CD4-positive, alpha-beta T cell treated with Interleukin-17A for 4 hours (primary cell): ENCODE results near the gene DGCR6.
"Not testable (repeated sequence)": the region's sequence is repeated elsewhere in the genome, so short reads cannot be mapped to it uniquely, and the experiment has no call there.

Experiments used
- DNase-seq: peaks from one replicate; pipeline ENCODE4 v3.0.0-alpha.2; 2020; ENCODE audit warnings: mixed read lengths

The DGCR6 gene

DNA sequence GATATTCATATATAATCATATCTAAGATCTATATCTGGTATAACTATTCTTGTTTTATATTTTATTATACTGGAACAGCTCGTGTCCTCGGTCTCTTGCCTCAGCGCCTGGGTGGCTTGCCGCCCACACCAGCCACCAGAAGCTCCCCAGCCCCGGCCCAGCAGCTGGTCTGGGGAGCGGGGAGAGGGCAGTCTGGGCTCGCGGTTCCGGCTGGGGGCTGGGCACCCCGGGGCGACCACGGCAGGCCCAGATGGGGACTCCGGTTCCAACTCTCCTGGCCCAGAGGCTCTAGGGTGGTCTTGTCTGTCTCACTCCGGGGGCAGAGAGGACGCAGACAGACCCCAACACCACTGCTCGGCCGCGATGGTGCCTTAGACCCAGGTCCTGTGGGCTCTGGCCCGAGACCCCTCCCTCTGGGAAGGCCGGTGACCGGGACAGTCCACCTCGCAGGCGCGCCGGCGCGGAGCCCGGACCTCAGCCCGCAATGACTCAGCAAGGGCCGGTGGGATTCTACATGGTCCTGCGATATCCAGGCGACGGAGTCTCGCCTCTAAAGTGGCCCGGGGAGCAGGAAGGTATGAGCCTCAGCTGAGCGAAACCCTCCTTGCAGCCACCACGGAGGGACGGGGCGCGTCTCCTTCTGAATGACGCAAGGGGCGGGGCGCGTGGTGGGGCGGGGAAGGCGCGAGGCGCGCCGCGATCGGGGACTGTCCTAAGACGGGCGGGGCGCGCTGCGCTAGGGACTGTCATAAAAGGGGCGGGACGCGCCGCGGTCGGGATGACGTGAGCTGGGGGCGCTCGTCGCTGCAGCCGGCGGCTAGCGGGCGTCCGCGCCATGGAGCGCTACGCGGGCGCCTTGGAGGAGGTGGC lies at the start of gene DGCR6:
TSS of gene DGCR6 (plus strand) at position 781 of the 870 bp plus-strand sequence. CDS start at position 836, 55 bp downstream.
- DNase-seq, result no peak

DNA sequence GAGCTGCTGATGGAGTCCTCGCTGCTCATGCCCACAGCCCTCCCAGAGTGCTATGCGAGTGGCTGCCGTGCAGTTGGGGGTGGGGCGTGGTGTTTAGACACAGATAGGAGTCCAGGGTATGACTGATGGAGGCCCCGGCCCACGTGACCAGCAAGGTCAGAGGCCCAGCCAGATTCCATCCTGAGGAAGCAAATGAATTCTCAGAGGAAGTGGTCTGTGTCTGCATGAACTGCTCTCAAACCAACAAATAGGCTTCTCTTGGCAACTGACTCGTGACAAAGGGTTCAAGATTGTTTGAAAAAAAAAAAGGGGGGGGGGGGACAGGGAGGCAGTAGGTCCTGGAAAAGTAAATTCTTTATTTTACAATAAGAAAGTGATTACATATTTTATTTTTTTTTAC lies 46.8 kb upstream of the DGCR6 start:
- not testable (repeated sequence) for DNase-seq

DNA sequence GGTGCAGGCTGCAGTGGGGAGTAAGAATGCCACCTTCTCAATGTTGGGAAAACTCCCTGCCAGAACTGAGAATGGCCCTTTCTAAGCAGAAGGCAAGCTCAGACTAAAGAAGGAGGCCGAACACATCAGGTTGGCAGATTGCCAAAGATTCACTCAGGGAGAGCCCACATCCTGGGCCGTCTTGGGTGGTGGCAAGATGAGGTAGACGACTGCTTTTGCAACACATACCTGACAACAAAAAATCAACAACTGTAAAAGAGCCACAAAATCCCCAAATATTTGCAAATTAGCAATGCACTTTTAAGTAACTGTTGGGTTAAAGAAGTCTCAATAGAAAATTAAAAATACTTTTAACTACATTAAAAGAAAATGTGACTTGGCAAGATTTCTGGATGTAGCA lies 24.9 kb upstream of the DGCR6 start:
- peak; percentile 31 for DNase-seq

DNA sequence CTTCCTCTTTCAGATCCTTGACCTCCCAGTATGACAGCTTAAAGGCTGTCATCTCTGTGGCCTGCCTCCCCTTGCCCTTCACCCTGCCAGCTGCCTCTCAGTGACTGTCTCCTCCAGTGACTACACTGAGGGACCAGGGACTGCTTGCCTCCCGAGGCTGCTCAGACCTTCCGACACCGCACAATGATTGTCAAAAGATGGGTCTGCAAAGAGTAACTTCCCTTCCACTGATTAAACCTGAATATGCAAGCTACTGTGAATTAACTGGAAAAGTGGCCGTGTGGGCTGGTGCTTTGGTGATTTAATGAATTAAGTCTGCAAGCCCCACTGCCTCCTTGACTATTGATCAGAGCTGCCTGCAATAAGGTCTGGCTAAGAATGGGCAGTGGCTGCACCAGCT lies 21.7 kb upstream of the DGCR6 start:
- DNase-seq, result not testable (repeated sequence)

DNA sequence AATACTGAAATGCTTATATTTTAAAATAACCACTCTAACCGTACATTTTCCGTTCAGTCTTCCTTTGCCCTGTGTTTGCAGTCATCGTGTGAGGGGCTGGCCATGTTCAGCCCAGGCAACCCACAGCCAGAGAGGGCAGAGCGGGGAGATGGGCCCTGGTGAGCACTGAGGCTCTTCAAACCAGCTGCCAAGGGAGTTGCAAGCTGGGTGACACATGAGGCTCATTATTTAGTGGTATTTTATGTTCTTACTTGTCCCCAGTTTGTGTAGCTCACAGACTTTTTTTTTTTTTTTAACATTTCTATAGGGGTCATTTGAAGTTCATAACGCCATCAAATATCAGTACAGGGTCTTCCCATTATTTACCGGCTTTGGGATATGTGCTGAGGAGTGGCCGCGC lies 18.0 kb upstream of the DGCR6 start:
- no peak for DNase-seq

DNA sequence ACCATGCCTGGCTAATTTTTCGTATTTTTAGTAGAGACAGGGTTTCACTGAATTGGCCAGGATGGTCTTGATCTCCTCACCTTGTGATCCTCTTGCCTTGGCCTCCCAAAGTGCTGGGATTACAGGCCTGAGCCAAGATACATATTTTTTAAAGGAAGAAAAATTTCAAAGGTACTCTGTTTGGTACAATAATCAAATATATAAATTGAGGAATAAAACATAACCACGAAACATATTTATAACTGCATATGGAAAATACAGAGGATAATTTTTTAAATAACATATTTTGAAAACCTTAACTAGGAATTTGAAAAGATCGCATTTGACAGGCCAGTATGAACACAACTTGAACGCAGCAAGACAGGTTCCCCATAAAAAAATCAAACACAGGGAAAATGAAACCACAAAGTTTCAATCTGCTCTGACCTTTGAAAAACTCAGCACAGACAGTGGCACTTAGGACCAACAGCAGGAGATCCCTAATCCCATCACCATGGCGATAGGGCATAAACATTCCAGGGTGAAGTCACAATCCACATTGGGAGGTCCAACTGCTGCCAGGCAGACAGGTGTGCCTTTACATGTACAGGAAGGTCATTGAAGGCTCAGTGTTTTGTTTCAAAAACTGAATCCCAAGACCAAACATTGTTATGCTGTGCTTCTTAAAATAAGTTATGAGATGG lies 15.5 kb upstream of the DGCR6 start:
- not testable (repeated sequence) for DNase-seq

DNA sequence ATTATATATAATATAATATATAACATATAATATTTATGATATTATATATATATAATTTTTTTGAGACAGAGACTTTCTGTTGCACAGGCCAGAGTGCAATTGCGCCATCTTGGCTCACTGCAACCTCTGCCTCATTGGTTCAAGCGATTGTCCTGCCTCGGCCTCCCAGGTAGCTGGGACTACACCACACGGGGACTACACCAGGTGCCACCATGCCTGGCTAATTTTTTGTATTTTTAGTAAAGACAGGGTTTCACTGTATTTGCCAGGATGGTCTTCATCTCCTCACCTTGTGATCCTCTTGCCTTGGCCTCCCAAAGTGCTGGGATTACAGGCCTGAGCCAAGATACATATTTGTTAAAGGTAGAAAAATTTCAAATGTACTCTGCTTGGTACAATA lies 12.3 kb upstream of the DGCR6 start:
- DNase-seq, result not testable (repeated sequence)

DNA sequence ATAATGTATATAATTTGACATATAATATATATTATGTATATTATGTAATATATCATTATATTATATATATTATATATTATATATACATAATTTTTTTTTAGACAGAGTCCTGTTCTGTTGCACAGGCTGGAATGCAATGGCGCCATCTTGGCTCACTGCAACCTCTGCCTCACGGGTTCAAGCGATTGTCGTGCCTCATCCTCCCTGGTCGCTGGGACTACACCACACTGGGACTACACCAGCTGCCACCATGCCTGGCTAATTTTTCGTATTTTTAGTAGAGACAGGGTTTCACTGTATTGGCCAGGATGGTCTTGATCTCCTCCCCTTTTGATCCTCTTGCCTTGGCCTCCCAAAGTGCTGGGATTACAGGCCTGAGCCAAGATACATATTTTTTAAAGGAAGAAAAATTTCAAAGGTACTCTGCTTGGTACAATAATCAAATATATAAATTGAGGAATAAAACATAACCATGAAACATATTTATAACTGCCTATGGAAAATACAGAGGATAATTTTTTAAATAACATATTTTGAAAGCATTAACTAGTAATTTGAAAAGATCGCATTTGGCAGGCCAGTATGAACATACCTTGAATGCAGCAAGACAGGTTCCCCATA lies 10.0 kb upstream of the DGCR6 start:
- DNase-seq, result not testable (repeated sequence)

DNA sequence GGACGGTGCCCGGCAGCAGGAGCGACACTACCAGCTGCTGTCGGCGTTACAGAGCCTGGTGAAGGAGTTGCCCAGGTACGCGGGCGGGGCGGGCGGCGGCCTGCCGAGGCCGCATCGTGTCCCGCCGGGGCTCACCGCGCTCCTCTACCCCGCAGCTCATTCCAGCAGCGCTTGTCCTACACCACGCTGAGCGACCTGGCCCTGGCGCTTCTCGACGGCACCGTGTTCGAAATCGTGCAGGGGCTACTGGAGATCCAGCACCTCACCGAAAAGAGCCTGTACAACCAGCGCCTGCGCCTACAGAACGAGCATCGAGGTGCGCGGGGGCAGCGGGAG lies 258 bp downstream of the DGCR6 start:
- DNase-seq, result not testable (repeated sequence)

DNA sequence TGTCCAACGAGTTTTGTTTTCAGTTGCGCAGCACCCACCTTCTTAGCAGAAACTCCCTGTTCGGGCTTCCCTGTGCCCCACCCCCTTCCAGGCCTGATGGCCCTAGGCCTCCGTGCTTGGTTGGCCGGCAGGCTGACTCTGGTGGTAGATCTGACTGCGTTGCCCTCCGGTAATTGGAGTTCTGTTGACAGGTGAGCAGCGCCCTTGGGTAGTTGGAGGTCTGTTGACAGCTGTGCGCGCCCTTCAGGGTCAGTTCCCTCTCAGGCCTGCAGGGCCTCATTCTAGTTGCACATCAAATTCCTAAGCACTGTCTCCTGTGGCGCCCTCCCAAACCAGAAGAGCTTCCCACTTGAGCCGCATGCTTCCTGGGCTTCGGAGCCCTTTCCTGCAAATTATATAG lies 776 bp downstream of the DGCR6 start:
- no peak for DNase-seq

DNA sequence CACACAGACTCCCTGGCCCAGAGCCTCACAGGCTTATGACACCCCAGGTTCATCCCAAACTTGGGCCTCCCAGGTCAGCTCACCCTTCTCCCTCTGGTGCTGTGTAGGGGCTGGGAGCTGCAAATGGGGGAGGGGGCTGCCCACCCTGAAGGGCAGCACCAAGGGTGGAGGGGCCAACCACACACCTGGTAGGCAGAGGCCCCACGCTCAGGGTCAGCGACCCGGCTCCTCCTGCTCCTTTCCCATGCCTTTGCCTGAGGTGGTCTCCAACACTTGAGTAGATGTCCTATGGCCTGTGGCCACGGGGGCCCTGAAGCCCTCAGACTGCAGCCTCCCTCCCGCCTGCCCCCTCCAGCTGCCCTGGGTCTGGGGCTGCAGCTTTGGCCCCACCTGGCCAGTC lies 3.4 kb downstream of the DGCR6 start:
- no peak for DNase-seq

DNA sequence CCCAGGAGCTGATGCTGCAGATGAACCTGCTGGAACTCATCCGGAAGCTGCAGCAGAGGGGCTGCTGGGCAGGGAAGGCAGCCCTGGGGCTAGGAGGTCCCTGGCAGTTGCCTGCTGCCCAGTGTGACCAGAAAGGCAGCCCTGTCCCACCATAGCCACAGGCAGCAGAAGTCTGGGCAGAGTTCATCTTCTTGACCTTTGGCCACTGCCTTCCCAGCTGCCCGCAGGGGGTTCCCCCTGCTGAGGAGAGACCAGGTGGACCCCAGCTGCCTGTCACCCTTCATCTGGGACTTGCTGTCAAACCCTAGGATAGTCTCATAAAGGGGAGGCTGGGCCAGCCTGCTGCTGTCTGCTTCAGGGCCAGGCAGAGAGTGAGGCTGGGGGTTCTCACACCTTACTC lies 5.4 kb downstream of the DGCR6 start:
- DNase-seq, result not testable (repeated sequence)

DNA sequence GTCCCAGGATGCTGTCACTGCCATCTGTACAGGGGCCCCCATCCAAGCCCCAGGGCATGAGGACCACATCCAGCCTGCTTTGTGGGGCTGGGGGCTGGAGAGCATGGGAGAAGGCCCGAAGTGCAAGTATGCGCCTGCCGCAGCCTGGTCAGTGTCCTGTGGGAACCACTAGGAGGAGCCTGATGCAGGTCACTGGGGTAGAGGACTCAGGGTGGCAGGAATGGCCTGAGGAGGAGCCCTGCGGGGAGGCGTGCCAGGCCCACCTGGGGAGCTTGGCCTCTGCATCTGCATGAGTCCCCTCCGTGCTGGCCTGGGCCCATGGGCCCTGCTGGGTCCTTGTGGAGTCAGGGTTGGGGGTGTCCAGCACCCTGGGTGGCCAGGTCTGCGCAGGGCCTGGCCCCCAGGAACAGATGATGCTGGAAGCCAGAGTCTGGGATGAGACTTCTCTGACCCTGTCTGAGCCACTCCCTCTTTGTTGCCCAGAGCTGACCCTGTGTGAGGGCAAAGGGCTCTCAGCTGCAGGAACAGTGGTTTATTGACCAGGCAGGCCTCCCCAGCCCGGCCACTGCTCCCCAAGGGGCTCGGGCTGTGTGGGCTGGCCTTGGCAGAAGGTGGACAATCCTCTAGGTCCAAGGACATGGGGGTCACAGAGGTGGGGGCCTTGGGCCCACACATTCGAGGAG lies 6.3 kb downstream of the DGCR6 start:
- DNase-seq, result not testable (repeated sequence)

DNA sequence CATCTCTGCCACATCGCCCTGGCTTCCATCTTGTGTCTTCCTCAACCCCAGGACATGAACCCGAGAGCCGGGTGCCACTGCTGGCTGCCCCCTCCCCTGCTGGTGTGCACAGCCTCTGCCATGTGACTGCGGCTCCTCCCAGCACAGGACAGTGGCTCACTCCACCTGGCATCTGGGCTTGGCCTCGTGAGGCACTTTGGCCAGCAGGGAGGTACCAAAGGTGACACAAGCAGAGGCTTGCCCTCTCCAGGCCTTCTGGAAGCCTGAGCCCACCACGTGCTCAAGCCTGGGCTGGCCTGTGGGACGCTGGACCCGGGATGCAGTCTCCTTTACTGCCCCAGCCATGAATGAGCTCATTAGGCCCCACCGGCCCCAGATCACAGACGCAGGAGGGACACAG lies 8.4 kb downstream of the DGCR6 start:
- not testable (repeated sequence) for DNase-seq

DNA sequence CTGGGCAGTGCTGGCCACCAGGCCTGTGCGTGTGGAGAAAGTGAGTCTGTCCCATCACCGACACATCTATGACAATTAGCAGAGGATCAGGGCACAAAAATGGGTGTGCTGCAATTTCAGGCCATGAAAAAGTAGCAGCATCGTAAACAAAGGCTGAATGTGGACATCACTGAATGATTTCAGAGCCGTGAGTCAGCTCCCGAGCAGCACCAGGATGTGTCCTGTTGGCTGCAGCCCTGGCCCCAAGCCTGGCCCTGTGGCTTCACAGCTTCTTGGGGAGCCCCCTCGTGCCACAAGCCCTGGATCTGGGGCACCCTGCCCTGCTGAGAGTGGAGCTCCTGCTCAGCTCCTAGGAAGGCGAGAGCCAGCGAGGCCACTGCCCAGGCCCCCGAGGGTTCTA lies 9.4 kb downstream of the DGCR6 start:
- not testable (repeated sequence) for DNase-seq

DNA sequence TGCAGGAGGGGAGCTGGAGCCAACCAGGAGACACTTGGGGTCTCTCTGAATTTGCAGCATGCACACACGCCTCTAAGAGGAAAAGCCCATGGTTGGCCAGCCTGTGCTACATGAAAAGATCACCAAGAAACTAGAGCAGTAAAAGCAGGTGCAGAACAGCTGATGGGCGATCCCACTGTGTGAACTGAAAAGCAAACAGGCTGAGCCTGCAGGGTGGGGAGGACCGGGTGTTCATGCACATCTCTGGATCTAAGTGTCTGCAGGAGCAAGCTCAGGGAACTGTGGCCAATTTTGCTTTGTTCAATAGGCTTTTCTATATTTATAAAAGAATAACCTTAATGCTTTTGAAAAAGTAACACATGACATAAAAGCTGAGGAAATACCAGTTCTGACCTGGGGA lies 11.7 kb downstream of the DGCR6 start:
- DNase-seq, result not testable (repeated sequence)

DNA sequence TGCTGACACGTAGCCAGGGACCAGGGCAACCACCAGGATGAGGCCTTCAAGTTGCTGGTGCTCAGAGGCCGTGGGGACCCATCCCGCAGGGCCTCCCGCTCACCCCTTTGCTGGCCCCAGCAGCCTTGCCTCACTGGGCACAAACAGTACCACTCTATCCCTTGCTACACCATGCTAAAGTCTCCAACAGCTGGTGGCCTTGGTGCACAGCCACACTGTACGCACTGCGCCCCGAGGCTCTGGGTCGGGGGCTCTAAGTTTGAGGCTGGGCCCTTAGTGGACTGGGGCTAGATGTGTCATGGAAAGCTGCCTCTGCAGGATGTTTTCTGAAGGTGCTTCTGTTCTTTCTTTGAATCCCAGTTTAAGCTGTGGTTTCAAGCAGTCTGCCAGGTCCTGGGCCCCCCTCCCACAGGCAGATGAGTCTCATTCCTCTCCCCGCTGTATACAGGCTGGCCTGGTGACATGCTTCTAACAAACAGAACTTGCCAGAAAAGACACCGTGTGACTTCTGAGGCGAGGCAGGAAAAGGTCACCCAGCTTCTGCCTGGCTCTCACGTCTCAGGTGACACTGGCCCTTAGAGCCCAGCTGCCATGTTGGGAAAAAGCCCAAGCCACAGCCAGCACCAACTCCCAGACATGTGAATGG lies 14.3 kb downstream of the DGCR6 start:
- not testable (repeated sequence) for DNase-seq

DNA sequence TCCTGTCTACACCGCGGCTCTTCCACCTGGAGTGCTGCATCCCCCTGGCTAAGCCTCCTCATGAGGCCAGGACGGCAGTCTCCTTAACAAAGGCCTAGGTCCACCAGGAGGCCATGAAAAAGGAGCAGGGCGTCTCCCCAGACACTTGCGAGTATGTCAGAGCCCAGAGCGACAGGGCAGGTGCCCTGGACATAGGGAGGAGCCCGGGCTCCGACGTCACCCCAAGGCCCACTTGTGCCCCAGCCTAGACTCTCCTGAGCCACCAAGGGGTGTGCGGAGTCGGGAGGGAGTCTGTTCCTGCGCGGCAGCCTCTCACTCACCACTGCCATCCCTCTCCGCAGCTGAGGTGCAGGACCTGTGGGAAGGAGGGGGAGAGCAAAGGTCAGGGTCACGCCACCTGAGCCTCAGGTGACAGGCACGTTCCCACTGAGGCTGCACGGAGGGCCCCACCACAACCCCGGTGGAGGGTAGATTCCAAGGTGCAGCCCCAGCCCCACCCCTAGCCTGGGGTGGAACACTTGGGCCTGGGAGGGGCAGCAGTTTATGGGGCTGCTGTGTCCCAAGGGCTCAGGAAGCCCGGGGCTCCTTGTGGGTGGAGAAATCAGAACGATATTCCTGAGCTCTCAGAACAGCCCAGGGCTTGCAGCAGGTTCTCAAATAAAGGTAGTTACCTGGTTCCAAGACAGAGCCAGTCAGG lies 19.4 kb downstream of the DGCR6 start:
- no peak for DNase-seq

DNA sequence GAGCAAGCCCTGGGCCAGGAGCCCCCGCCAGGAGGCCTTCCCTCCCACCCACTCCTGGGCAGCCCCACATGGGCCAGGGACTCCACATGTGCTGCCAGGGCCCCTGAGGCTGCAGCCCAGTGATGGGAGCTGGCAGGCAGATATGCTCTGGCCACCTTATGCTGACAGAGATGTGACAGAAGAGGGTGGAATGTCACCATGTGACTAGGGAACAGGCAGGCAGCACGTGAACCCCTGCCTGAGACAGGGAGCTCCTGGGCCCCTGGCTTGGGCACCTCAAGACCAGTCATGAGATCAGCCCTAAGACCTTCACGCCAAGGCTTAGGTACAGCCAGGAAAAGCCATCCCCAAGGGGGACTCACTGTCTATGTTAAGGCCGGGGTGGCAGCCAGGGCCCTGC lies 20.9 kb downstream of the DGCR6 start:
- no peak for DNase-seq

DNA sequence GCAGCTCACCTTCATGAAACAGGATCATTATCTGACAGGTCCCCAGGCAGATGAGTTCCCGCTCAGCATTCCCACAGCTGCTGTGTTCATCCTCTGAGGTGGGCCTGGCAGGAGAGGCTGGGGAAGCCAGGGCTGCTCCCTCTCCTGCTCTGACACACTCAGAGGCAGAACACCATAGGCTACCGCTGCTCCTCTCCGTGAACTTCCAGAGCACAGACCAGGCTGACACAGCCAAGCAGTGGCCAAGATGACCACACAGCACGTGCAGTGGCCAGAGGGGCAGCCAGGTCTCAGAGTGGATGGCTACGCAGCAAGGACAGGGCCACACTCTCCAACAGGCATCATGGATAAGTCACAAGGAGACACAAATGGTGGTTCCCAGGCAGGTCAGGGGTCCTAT lies 21.5 kb downstream of the DGCR6 start:
- DNase-seq, result no peak

DNA sequence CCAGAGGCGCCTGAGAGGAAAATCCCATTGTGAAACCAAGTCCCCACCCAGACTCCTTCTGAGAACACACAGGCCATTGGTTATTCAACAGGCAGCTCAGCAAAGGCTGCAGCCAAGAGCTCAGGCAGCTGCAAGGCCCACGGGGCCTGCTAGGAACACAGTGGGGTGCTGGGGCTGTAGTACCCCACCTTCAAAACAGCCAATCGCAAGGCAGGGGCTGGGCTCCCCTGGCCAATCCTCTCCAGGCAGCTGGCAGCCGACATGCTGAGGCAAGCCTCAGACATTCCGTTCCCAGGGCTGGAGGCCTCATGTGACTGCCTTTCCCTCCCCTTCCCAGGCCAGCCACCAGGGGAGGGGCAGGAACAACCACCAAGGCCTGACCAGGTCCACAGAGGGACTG lies 23.3 kb downstream of the DGCR6 start:
- DNase-seq, result no peak
